Cerebellar nuclear complex (tissue), 1 donor: ENCODE measurements around the gene CAPZA3.
"Not testable (repeated sequence)": the region's sequence is repeated elsewhere in the genome, so short reads cannot be mapped to it uniquely, and the experiment has no call there.

ENCODE experiments used
- DNase-seq, 2 experiments: peaks; one replicate each; lab custom pipeline; 2025; lab: John Stamatoyannopoulos, UW

CAPZA3 gene

GRCh38 chr12:18753481-18754123 is 15.7 kb downstream of the CAPZA3 start:
- DNase-seq, result no peak

GRCh38 chr12:18754124-18754707 is 16.3 kb downstream of the CAPZA3 start:
- no peak for DNase-seq

GRCh38 chr12:18755341-18755740 is 17.4 kb downstream of the CAPZA3 start:
- DNase-seq, result no peak

GRCh38 chr12:18766479-18766878 is 28.6 kb downstream of the CAPZA3 start:
- not testable (repeated sequence) for DNase-seq

- DNase-seq, result no peak
These were observed 44.9 kb downstream of the CAPZA3 start for GRCh38 chr12:18782827-18783226.

- DNase-seq, result not testable (repeated sequence)
These were observed 47.5 kb downstream of the CAPZA3 start for GRCh38 chr12:18785465-18785864.
